ENCODE data around the gene TAS2R41. TPM values are rescaled to one million over a fixed set of nuclear protein-coding genes. Genes with fewer than 3 reads are reported as not detected.
A peak's percentile ranks its signal among the peaks of the same experiment; 100 is the strongest.
"Not testable (repeated sequence)": the region's sequence is repeated elsewhere in the genome, so short reads cannot be mapped to it uniquely, and the experiment has no call there.

The TAS2R41 gene
- polyA plus RNA-seq, 6 donors from 2014 or later = not detected

- Mint-ChIP-seq H3K9me3 (peaks cover 4 to 27% (median 9%) of the 10 kb centered on the region in 7 donors), H3K4me3 (no peak overlapping the region), H3K4me1 (no peaks in the 10 kb centered on the region), H3K36me3 (no peaks in the 10 kb centered on the region), H3K27me3 (peaks cover 5 to 17% (median 12%) of the 10 kb centered on the region in 3 donors), H3K27ac (no peak overlapping the region)
- DNase-seq (no peak), ATAC-seq (ENCODE audit: low read depth in 2 of 2) (no peak)
Measured at GRCh38 chr7:143460271-143460979, 17.2 kb upstream of the TAS2R41 start.

GRCh38 chr7:143462045-143462444 lies 15.6 kb upstream of the TAS2R41 start:
- ATAC-seq (ENCODE audit: low read depth in 2 of 2) = no peak
- no peak overlapping the region for H3K27ac Mint-ChIP-seq
- peaks cover 9 to 20% (median 15%) of the 10 kb centered on the region in 3 donors for H3K27me3 Mint-ChIP-seq
- no peaks in the 10 kb centered on the region for H3K4me1 Mint-ChIP-seq
- H3K4me3 Mint-ChIP-seq = no peak overlapping the region
- DNase-seq = no peak
- no peaks in the 10 kb centered on the region for H3K36me3 Mint-ChIP-seq
- H3K9me3 Mint-ChIP-seq = peaks cover 5 to 27% (median 9%) of the 10 kb centered on the region in 7 donors

GRCh38 chr7:143463556-143463955 lies 14.1 kb upstream of the TAS2R41 start:
- Mint-ChIP-seq H3K9me3 (peaks cover 5 to 27% (median 9%) of the 10 kb centered on the region in 7 donors), H3K27ac (no peak overlapping the region), H3K4me3 (no peak overlapping the region), H3K36me3 (no peaks in the 10 kb centered on the region), H3K4me1 (no peaks in the 10 kb centered on the region), H3K27me3 (peaks cover 4 to 25% (median 17%) of the 10 kb centered on the region in 3 donors)
- DNase-seq = no peak
- ATAC-seq (ENCODE audit: low read depth in 2 of 2) = no peak

- no peak for DNase-seq
- H3K27me3 Mint-ChIP-seq = peaks cover 4 to 25% (median 17%) of the 10 kb centered on the region in 3 donors
- H3K27ac Mint-ChIP-seq = no peak overlapping the region
- no peaks in the 10 kb centered on the region for H3K4me1 Mint-ChIP-seq
- H3K36me3 Mint-ChIP-seq = no peaks in the 10 kb centered on the region
- no peak overlapping the region for H3K4me3 Mint-ChIP-seq
- H3K9me3 Mint-ChIP-seq = peaks cover 5 to 27% (median 9%) of the 10 kb centered on the region in 7 donors
- ATAC-seq (ENCODE audit: low read depth in 2 of 2) = no peak
Measured at GRCh38 chr7:143463957-143464356, 13.7 kb upstream of the TAS2R41 start.

- Mint-ChIP-seq H3K27me3 (peaks cover 18 to 34% (median 30%) of the 10 kb centered on the region in 3 donors), H3K4me3 (no peak overlapping the region), H3K9me3 (peaks cover 0 to 24% (median 13%) of the 10 kb centered on the region in 7 donors), H3K4me1 (no peaks in the 10 kb centered on the region), H3K27ac (no peak overlapping the region), H3K36me3 (peaks cover 9 to 12% of the 10 kb centered on the region in 2 donors)
- DNase-seq = no peak
- ATAC-seq (ENCODE audit: low read depth in 2 of 2) = no peak
Measured at GRCh38 chr7:143467724-143468123, 9.9 kb upstream of the TAS2R41 start.

GRCh38 chr7:143472071-143472689 lies 5.5 kb upstream of the TAS2R41 start:
- Mint-ChIP-seq H3K9me3 (peaks cover 0 to 28% (median 12%) of the 10 kb centered on the region in 7 donors), H3K27me3 (peaks cover 13 to 24% (median 24%) of the 10 kb centered on the region in 3 donors)

GRCh38 chr7:143479055-143479766 lies 1.5 kb downstream of the TAS2R41 start:
- ATAC-seq (ENCODE audit: low read depth in 2 of 2) (no peak), DNase-seq (no peak)
- Mint-ChIP-seq H3K9me3 (peaks cover 0 to 3% (median 0%) of the 10 kb centered on the region in 7 donors), H3K4me3 (no peak overlapping the region), H3K27me3 (no peaks in the 10 kb centered on the region), H3K4me1 (no peaks in the 10 kb centered on the region), H3K36me3 (no peaks in the 10 kb centered on the region), H3K27ac (no peak overlapping the region)

More at GRCh38 chr7:143472071-143472689, 5.5 kb upstream of the TAS2R41 start:
- not testable (repeated sequence) for DNase-seq; H3K4me1 Mint-ChIP-seq; H3K4me3 Mint-ChIP-seq; ATAC-seq (ENCODE audit: low read depth in 2 of 2); H3K27ac Mint-ChIP-seq
- H3K36me3 Mint-ChIP-seq = peaks cover 9 to 12% of the 10 kb centered on the region in 2 donors

GRCh38 chr7:143480501-143480900 lies 2.8 kb downstream of the TAS2R41 start:
- no peak for ATAC-seq (ENCODE audit: low read depth in 2 of 2)
- Mint-ChIP-seq H3K27ac (no peak overlapping the region), H3K4me1 (no peaks in the 10 kb centered on the region), H3K9me3 (peaks cover 0 to 3% (median 0%) of the 10 kb centered on the region in 7 donors), H3K27me3 (no peaks in the 10 kb centered on the region), H3K4me3 (no peak overlapping the region), H3K36me3 (no peaks in the 10 kb centered on the region)
- no peak for DNase-seq

GRCh38 chr7:143484119-143484518 lies 6.4 kb downstream of the TAS2R41 start:
- H3K27ac Mint-ChIP-seq = no peak overlapping the region
- H3K36me3 Mint-ChIP-seq = no peaks in the 10 kb centered on the region
- H3K9me3 Mint-ChIP-seq = peaks cover 0 to 3% (median 0%) of the 10 kb centered on the region in 7 donors
- H3K27me3 Mint-ChIP-seq = no peaks in the 10 kb centered on the region
- DNase-seq = no peak
- no peak for ATAC-seq (ENCODE audit: low read depth in 2 of 2)
- H3K4me3 Mint-ChIP-seq = no peak overlapping the region
- H3K4me1 Mint-ChIP-seq = no peaks in the 10 kb centered on the region

- DNase-seq = no peak
- Mint-ChIP-seq H3K27me3 (peaks cover 0 to 4% (median 0%) of the 10 kb centered on the region in 3 donors), H3K36me3 (no peaks in the 10 kb centered on the region), H3K4me1 (no peaks in the 10 kb centered on the region), H3K27ac (no peak overlapping the region), H3K9me3 (peaks cover 0 to 3% (median 0%) of the 10 kb centered on the region in 7 donors), H3K4me3 (no peak overlapping the region)
- ATAC-seq (ENCODE audit: low read depth in 2 of 2) = no peak
Measured at GRCh38 chr7:143485094-143485493, 7.4 kb downstream of the TAS2R41 start.

- no peak for ATAC-seq (ENCODE audit: low read depth in 2 of 2)
- Mint-ChIP-seq H3K9me3 (peaks cover 0 to 3% (median 0%) of the 10 kb centered on the region in 7 donors), H3K27ac (no peak overlapping the region), H3K36me3 (no peaks in the 10 kb centered on the region), H3K4me3 (no peak overlapping the region), H3K27me3 (peaks cover 0 to 4% (median 0%) of the 10 kb centered on the region in 3 donors), H3K4me1 (no peaks in the 10 kb centered on the region)
- DNase-seq = no peak
Measured at GRCh38 chr7:143485500-143485899, 7.8 kb downstream of the TAS2R41 start.

GRCh38 chr7:143486266-143486665 lies 8.6 kb downstream of the TAS2R41 start:
- not testable (repeated sequence) for H3K9me3 Mint-ChIP-seq; ATAC-seq (ENCODE audit: low read depth in 2 of 2); DNase-seq; H3K4me3 Mint-ChIP-seq; H3K27me3 Mint-ChIP-seq; H3K4me1 Mint-ChIP-seq; H3K36me3 Mint-ChIP-seq
- peak overlapping the region in 1 of 6 donors; percentile 49 for H3K27ac Mint-ChIP-seq

GRCh38 chr7:143487061-143487460 lies 9.4 kb downstream of the TAS2R41 start:
- no peak for ATAC-seq (ENCODE audit: low read depth in 2 of 2)
- Mint-ChIP-seq H3K27ac (no peak overlapping the region), H3K27me3 (peaks cover 0 to 4% (median 0%) of the 10 kb centered on the region in 3 donors), H3K4me1 (no peaks in the 10 kb centered on the region), H3K4me3 (no peak overlapping the region), H3K9me3 (peaks cover 0 to 3% (median 0%) of the 10 kb centered on the region in 7 donors), H3K36me3 (no peaks in the 10 kb centered on the region)
- no peak for DNase-seq

Measured in naive B cell (primary cell).